GM18909 (cell line): Measurements from ENCODE around the gene GLYATL1.

Experiments
- ATAC-seq: cut with Tn5 transposase; IDR thresholded peaks from one replicate; pipeline ENCODE4 v1.9.1; 2021; ENCODE audit warnings: mild to moderate bottlenecking; ENCODE audit not compliant: unreplicated experiment, poor library complexity

GLYATL1 gene

GRCh38 chr11:58926251-58926650, 13.0 kb upstream of the GLYATL1 start:
- ATAC-seq, result no peak

DNA sequence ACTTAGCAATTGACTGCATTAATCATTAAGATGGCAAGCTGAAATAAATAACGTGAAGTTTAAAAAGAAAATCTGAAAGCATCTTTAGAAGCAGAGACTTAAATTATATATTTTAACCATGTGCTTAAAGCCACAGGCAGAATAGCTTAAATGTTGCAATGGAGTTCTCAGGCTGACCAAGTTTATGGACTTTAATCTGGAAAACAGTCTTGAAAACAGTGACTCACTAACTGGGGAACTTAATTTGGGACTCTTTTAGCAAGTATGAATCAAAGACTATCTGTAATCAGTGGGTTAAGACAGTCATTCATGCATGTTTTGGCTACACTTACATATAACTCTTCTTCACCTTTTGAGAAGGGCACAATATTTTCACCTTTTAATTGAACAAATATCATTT, 12.6 kb upstream of the GLYATL1 start:
- no peak for ATAC-seq

DNA sequence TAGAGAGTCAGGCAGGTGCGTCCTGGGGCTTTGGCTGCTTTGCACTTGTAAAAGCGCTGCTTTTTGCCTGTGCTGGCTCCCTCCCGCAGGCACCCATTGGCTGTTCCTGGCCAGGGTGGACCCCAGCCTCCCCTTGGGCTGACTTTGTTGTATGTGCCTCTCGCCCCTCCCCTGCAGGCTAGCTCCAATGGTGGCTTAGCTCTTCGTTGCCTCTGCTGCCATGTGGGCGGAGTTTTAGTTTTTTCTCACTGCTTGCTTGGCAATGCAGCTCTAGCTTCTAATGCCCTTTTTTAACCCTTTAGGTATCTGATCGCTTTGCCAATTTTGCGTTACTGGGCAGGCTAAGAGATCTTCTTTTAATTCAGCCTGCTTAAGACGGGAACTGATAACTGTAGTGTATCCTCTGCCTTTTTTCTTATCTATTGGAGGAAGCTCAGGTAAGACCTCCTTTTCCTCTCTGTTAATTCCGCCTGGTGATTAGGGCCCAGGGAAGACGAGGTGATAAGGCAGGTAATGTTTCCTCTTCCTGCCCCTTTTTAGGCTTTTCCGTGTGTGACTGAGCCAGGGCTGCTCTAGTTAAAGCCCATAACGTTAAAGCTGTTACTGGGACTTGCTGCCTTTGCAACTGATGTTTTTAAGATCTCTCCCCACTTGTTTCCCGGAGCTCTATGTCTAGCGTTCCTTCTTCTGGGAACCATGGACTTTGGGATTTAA, 11.7 kb upstream of the GLYATL1 start:
- ATAC-seq, result no peak

DNA sequence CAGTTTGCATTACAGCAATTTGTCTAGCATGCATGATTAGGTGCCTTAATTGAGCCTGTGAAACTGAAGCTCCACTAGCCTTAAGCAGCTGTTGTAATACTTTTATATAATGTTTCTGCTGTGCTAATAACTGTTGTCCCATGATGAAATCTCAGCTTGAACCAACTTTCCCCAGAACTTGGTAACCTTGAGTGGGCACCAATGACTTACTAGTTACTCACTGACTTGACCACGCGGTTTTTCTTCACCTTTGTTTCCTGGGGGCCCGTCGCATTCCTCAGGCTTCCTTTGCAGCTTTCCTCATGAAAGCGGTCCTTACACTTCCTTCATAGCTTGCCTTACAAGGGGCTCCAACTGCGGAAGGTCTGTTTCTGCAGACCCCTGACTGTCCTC, 11.2 kb upstream of the GLYATL1 start:
- no peak for ATAC-seq

DNA sequence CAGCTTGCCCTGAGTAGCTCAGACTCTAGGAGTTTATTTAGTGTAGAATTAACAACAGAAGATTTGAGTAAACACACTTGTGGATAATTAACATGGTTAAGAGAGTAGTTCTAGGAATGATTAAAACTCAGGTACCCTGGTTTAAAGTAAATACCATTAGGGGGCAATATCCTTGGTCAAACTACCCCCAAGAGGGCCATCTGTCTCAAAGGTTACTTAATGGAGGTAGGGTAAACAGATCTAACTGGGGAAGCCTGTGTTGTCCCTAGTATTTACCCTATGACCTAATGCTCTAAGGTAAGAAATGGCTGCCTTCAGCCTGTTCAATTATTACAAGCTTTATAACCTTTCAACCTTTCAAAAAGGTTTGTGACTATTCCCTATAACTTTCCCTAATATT, 10.6 kb upstream of the GLYATL1 start:
- no peak for ATAC-seq

- no peak for ATAC-seq
These were observed 8.4 kb upstream of the GLYATL1 start for GRCh38 chr11:58930926-58931325.

DNA sequence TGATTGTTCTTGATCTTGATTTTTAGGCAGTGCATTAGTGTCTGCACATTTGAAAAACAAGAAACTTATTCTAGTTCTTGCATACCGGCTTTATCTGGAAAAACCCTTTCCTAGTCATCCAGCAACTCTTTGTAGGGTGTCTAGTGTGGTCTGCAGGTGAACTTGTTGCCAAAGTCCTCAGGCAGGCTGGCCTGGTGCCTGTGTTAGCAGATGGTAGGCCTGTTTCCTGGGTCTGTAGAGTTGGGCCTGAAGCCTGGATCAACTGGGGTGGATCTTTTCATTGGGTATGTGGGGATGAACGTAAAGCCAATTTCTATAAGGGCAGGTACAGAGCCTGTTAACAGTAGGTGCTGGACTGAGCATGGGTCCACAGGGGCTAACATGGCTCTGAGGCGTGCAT, 5.6 kb upstream of the GLYATL1 start:
- no peak for ATAC-seq

DNA sequence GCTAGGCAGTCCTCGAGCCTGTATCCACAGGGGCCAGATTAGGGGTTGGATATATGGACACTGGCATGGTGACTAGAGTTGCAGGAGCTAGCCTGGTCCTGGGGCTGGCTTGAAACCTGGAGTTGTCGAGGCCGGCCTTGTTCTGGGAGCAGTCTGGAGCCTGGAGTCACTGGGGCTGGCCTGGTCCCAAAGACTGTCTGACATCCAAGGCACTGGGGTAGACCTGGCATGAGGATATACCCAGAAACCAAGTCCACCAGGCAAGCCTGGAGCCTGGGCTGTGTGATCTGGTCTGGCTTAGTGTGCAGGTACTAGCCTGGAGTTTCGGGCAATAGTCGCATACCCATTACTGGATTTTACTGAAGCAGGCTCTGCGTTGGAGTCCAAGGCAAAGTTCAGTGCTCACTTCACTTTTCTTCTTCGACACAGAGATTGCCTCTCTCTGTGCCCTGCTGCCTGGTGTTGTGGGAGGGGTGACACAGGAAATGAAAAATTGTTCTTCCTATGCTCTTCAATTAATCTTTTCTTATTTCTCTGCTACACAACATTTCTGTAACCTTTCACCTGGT, 4.3 kb upstream of the GLYATL1 start:
- no peak for ATAC-seq

DNA sequence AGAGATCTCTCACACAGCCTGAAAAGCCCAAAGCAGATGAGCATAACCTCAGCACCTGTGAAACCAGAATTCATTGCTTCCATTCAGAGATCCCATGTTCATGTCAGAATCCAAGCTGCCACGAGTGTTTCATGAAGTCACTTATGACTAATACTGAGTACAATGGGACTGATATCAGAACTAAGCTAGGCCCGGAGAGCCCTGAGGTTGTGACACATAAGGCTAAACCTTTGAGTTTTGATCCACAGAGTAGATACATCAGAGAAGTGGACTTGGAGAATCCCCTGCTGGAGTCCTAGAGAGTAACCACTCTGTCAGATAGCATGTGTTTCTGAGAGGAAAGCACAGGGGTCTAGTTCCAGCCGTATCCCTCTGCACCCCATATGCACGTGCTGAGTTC, 890 bp upstream of the GLYATL1 start:
- ATAC-seq, result no peak

DNA sequence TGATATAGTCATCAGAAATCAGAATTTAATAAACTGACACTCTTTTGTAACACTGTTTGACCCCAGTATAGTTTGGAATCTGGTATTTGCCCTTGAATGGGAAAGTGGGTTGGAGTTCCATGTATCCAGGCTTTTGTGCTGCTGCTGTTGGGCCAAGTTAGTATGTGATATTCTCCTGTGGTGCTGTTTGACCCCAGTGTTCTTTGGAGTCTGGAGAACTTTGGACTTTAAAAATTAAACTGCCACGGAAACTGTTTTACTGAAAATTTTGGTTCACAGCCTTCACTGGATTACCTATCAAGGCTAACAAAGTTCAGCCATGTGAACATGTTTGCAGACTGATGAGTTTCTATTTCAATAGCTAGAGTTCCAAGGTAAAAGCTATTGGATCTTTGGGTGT, 740 bp downstream of the GLYATL1 start:
- no peak for ATAC-seq

DNA sequence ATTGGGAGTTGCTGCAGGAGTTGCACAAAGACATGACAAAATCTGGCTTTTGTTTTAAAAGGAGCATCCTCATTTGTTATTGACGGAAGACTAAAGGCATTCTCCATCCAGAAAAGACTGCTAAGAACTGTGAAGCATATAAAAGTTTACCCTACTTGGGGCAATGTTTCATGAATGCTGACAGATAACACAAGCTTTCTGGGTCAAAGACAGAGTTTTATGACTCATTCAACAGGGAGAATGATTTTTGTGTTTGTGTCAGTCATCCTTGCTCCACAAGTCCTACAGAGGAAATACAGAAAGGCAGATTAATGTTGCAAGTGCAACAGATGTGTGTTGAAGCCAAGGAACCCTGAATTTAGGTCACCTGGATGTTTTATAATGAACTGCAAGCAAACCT, 2.5 kb downstream of the GLYATL1 start:
- ATAC-seq, result no peak

- no peak for ATAC-seq
These were observed 6.4 kb downstream of the GLYATL1 start for GRCh38 chr11:58945663-58946062.

DNA sequence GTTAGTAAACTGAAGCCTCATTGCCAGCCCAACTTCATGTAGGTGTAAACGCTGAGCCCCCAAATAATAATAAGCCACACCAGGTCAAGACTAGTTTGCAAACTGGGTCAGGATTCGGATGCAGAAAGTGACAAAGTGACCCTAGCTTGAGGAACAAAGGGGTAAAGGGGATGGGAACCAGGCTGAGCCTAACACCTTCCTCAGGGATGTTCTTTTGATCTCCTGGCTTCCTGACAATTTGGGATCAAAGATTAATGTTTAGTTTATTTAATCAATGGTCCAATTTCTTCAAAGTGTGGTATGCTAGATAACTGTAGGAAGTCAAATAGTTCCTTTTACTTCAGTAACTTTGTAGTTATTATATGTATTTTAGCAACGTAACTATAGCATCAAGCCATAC, 9.9 kb downstream of the GLYATL1 start:
- no peak for ATAC-seq

GRCh38 chr11:58957922-58958321, 18.6 kb downstream of the GLYATL1 start:
- ATAC-seq, result no peak

GRCh38 chr11:58958500-58958899, 19.2 kb downstream of the GLYATL1 start:
- ATAC-seq, result no peak

DNA sequence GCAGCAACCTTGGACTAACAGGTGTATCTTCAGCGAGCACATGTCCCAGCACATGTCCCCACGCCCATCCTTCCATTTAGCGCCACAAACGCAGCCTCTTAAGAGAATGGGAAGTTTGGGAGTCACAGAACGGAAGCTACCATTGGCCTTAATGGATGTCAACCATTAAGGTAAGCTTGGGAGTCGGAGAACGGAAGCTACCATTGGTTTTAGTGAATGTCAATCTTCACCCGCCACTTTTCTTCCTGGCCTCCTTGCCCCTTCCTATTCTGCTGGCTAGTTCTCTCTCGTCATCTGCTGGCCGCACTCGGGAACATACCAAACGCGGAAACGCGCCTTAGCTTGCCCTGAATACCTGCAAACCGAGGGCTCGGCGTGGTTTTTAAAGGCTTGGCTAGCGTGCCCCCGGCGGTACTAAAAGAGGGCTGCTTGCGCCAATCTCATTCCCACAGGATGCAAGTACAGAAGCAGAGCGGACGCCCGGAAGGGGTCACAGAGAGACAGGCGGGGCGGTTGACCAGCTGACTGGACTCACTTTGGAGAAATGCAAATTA, 24.3 kb downstream of the GLYATL1 start:
- ATAC-seq, result no peak

GRCh38 chr11:58965246-58965985, 26.1 kb downstream of the GLYATL1 start:
- no peak for ATAC-seq

DNA sequence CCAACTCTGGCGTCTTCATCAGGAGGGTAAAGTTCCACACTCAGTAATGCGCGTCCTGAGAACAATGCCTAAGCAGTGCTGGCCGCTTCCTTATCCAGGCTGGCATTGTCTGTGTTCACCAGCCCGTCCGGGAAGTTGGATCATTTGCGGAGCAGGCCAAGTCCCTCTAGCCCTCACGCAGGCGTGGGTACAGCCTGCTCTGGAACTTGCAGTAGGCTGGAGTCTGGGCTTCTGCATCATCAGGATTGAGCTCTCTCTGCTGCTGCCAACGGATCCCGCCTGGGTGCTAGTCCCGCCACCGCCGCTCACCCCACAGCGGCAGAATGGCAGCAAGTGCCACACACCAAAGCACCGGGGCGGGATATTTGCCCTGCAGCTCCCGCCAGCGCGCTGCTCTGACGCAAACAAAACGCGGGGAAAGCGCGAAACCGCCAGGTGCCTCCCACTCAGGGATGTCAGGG, 29.0 kb downstream of the GLYATL1 start:
- no peak for ATAC-seq

- no peak for ATAC-seq
These were observed 38.2 kb downstream of the GLYATL1 start for GRCh38 chr11:58977470-58977869.

DNA sequence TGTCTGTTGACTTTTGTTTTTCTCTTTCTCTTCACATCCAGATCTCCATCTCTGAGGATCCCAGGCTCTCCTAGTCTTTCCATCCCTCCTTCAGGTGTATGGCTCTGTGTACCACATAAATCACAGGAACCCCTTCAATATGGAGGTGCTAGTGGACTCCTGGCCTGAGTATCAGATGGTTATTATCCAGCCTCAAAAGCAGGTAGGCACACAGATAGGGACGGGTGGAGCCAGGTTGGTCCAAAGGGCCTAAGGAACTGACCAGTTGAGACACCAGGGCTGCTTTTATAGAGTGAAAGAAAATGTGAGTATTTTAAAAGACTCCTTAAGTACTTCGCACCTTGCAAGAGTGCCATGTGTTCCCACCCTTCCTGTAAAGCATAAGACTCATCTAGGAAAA, 39.9 kb downstream of the GLYATL1 start:
- no peak for ATAC-seq

- no peak for ATAC-seq
These were observed 41.0 kb downstream of the GLYATL1 start for GRCh38 chr11:58980159-58980843.
